CD4-positive, alpha-beta T cell treated with Interleukin-6 for 4 hours (primary cell): Measurements from ENCODE around the gene ZNF382.
"Not testable (repeated sequence)": the region's sequence is repeated elsewhere in the genome, so short reads cannot be mapped to it uniquely, and the experiment has no call there.

Source experiments
- DNase-seq: peaks from one replicate; pipeline ENCODE4 v3.0.0-alpha.2; 2020; ENCODE audit warnings: mixed read lengths

The ZNF382 gene

DNA sequence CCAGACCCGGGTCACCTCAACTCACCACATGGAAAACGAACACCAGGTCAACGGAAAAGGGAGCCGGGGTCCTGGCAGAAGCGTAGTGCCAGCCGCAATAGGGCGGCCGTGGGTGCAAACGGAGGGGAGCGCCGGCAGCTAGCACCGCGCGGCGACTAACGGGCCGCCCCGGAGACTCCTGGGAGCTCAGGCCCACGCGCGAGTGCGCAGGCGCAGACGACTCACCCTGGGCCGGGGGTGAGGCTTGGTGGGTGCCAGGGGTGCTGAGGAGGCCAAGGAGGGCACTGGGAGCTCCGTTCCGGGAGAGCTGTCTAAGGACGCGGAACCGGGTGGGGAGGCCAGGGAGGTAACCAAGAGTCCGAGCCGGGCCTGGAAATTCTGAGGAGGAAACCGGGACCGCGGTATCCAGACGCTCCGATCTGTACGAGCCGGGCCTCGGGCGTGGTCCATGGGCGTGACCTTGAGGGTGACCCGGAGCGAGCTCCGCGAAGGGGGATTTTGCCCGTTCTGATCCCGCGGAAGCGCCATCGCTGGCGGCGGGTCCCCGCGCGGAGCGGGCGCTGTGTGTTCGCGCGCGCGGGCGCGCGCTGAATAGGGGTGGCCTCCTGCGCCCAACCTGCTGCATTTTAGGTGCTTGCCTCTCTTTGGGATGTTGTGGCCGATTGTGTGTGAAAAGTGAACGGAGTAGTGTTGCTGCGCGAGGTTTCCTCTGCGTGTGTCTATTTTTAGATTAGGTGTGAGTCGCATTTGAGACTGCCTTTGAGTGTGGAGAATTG, at the start of gene ZNF382:
TSS of gene ZNF382 (plus strand) at position 213 of the 776 bp plus-strand sequence. CDS start 4,602 bp downstream, outside the sequence.
- peak; percentile 92 for DNase-seq

DNA sequence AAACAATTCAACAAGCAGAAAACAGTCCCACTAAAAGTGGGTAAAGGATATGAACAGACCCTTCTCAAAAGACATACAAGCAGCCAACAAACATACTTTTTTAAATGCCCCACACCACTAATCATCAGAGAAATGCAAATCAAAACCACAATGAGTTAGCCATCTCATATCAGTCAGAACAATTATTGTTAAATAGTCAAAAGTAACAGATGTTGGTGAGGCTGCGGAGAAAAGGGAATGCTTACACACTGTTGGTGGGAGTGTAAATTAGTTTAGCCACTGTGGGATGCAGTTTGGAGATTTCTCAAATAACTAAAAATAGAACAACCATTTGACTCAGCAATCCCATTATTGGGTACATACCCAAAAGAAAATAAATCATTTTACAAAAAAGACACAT, 40.7 kb upstream of the ZNF382 start:
- no peak for DNase-seq

DNA sequence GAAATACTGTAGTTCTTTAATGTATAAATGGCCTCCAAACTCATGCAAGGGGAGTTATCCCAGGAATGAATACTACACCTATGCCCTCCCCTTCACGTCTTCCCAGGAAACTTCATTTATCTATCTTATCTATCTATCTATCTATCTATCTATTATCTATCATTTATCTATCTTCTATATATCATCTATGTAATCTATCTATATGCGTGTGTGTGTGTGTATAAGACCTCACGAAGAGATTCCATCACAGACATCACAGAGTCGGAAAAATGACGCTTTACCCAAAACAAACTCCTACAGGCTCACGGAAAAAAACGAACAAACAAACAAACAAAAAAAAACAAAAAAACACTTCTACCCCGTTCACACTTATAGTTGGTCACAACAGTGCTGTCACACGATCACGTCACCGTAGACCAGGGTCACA, 32.5 kb upstream of the ZNF382 start:
- no peak for DNase-seq

GRCh38 chr19:36573020-36573894, 31.9 kb upstream of the ZNF382 start, which contains the start of gene ZNF529:
ZNF529 (minus strand) TSS chr19:36573292; CDS start chr19:36572346, 946 bp downstream.
- DNase-seq: peak; percentile 81

GRCh38 chr19:36573895-36574720, 31.0 kb upstream of the ZNF382 start:
- DNase-seq: no peak

DNA sequence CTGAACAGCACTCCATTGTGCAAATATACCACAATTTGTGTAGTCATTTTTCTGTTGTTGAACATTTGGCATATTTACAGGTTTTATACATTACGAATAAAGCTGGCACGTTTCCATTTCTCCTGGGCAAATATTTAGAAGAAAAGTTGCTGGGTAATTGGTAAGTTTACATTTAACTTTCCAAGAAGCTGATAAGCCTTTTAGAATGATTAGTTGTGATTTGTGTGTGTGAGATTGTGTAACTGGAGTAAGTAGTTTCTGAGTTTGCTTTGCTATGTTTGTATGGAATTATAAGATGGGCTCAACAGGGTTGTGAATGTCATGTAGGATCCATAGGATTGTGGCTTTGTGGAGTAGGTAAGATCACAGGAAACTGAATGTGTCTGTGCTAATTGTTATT, 30.4 kb upstream of the ZNF382 start:
- no peak for DNase-seq

GRCh38 chr19:36577271-36577996, 27.7 kb upstream of the ZNF382 start:
- no peak for DNase-seq

- DNase-seq: no peak
Observed at GRCh38 chr19:36579255-36579654, 25.9 kb upstream of the ZNF382 start.

DNA sequence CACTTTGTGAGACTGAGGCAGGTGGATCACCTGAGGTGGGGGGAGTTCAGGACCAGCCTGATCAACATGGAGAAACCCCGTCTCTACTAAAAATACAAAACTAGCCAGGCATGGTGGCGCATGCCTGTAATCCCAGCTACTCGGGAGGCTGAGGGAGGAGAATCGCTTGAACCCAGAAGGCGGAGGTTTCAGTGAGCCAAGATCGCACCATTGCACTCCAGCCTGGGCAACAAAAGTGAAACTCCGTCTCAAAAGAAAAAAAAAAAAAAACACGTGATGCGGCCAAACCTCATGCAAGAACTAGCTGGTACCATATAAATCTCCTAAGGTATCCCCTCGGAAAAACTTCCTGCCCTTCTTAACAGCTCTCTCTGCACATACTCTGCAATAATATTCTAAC, 2.4 kb upstream of the ZNF382 start:
- DNase-seq: not testable (repeated sequence)

DNA sequence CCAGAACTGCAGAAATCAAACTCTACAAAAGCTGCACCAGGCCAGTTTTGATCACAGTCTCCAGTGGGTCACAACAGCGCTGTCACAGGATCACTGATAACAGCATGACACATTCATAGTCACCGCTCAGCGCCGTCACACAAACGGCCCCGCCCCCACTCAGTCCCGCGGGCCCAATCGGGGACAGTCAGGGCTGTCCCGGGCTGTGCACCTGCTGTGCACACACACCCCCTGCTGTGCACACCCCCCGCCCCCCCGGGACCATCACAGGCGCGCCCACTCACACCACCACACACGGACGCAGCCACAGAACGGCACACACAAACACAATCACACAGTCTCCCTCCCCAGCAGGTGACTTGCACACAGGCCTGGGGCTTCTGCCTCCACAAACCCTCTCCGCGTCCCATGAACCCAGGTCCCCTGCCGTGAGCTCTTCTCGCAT, 435 bp upstream of the ZNF382 start:
- DNase-seq: peak; percentile 89

DNA sequence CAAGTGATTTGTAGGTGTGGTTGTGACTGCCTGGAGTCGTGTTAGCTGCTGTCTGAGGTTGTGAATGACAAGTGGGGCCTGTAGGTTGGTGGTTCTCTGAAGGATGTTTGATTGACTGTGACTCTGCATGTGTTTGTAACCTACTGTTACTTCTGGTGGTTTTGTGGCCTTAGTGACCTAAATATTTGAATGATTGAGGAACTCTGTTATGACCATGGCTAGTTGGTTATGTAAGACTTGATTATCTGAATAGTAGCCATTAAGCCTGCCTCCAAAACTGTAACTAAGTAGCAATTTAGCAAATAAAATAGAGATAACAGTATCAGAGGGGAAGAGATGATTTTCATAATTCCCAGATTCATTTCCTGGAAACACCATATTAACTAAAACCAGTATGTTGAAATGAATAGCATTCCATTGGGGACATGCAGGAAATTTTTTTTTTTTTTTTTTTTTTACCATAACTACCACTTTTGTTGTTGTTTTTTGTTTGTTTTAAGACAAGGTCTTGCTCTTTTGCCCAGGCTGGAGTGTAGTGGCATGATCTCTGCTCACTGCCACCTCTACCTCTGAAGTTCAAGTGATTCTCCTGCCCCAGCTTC, 865 bp downstream of the ZNF382 start:
- no peak for DNase-seq

DNA sequence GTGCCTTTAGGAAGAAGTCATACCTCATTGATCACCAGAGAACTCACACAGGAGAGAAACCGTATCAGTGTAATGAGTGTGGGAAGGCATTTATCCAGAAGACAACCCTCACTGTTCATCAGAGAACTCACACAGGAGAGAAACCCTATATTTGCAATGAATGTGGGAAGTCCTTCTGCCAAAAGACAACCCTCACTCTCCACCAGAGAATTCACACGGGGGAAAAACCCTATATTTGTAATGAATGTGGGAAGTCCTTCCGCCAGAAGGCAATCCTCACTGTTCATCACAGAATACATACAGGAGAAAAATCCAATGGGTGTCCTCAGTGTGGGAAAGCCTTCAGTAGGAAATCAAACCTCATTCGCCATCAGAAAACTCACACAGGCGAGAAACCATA, 21.9 kb downstream of the ZNF382 start:
- DNase-seq: no peak

DNA sequence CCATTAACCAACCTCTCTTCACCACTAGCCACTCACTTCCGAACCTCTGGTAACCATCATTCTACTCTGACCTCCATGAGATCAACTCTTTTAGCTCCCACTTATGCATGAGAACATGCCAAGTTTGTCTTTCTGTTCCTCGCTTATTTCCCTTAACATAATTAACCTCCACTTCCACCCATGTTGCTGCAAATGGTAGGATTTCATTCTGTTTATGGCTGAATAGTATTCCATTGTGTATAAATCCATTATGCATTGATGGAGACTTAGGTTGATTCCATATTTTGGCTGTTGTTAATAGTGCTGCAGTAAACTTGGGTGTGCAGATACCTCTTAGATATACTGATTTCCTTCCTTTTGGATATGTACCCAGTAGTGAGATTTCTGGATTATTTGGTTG, 30.2 kb downstream of the ZNF382 start:
- no peak for DNase-seq

DNA sequence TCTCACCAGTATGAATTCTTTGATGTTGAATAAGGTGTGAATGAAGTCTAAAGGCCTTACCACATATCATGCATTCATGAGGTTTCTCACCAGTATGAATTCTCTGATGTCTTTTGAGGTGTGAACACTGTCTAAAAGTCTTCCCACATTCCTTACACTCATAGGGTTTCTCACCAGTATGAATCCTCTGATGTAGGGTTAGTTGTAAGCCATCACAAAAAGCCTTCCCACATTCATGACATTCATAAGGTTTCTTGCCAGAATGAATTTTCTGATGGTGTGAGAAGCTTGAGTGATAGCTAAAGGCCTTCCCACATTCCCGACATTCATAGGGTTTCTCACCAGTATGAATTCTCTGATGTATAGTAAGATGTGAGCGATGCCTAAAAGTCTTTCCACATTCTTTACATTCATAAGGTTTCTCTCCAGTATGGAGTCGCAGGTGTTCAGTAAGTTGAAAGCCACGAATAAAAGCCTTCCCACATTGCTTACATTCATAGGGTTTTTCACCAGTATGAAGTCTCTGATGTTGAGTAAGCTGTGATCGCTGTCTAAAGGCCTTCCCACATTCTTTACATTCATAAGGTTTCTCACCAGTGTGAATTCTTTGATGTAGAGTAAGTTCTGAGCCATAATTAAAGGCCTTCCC, 33.9 kb downstream of the ZNF382 start:
- no peak for DNase-seq

DNA sequence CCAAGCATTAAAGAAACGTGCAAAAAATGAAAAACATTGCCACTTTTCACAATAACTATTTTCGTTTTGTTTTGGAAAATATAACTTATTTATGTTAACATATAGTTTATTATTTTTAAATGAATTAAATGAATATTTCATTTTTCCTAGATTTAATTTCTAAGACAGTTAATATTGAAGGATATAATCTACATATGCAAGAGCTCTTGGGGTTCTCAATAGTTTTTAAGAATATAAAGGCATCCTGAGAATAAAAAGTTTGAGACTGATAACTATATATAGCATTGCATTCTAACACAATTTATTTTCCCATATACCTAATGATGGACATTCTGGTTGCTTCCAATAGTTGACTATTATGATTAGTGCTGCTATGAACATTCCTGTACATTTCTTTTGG, 41.6 kb downstream of the ZNF382 start:
- no peak for DNase-seq

GRCh38 chr19:36652958-36653357, 47.8 kb downstream of the ZNF382 start:
- DNase-seq: no peak

DNA sequence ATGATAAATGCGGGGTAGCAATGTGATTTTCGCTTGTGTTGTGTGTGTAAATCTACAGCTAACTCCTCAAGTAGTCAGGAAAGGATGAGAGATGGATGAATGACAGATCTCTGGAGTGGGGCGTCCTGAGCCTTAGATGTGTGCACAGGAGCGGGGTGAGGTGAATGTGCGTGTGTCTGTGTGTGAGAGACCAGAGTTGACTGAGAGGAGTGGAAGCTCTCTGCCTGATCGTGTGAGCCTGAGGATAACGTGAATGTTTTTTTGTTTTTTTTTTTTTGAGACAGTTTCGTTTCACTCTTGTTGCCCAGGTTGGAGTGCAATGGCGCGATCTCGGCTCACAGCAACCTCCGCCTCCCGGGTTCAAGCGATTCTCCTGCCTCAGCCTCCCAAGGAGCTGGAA, 60.7 kb downstream of the ZNF382 start:
- no peak for DNase-seq

DNA sequence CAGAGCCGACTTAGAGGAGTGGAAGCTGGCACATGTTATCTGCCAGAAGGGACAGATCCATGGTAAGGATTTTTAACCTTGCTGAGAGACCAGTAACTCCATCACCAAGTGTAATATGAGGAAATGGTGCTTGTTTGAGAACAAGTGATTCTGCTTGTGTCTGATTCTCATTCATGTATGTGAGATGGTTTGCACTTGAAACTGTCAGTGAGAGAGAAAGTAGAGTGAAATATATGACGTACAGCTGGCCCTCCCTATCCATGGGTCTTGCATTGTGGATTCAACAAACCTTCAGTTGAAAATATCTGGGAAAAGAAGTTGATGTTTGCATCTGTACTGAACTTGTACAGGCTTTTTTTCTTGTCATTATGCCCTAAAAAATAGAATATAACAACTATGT, 63.5 kb downstream of the ZNF382 start:
- no peak for DNase-seq

GRCh38 chr19:36672368-36672767, 67.3 kb downstream of the ZNF382 start:
- DNase-seq: no peak

DNA sequence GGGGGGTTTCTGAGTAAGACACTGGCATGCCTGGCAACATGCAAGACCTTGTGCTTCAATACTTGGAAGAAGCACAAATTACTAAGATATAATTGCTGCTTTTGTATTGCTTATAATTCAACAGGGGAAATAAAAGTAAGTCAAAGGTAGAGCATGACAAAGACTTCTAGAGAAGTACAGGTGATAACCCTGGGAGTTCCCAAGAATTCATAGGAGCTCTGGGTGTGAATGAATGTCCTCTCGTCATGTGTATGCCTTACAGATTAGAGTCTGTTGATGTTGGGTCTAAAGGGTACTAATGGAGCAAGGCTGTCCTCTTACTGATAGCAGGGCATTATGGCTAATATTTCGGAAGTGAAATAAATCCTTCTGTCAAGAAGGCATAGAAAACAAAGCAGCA, 69.1 kb downstream of the ZNF382 start:
- no peak for DNase-seq

- DNase-seq: no peak
Observed at GRCh38 chr19:36679455-36679854, 74.3 kb downstream of the ZNF382 start.
